HG03354 (cell line): ENCODE measurements around the gene CDC14B.
"Not testable (repeated sequence)": the region's sequence is repeated elsewhere in the genome, so short reads cannot be mapped to it uniquely, and the experiment has no call there.

Experiments
- ATAC-seq: cut with Tn5 transposase; IDR thresholded peaks from one replicate; pipeline ENCODE4 v1.9.1; 2021; ENCODE audit warnings: mild to moderate bottlenecking; ENCODE audit not compliant: unreplicated experiment, poor library complexity, severe bottlenecking

CDC14B gene

GRCh38 chr9:96509026-96509425 lies 110.6 kb downstream of the CDC14B start:
- ATAC-seq = no peak

GRCh38 chr9:96508227-96508940 lies 111.3 kb downstream of the CDC14B start:
- ATAC-seq = no peak

- no peak for ATAC-seq
These were observed 114.2 kb downstream of the CDC14B start for GRCh38 chr9:96505316-96505991.

- ATAC-seq = no peak
These were observed 115.7 kb downstream of the CDC14B start for GRCh38 chr9:96503918-96504317.

- ATAC-seq = not testable (repeated sequence)
These were observed 116.3 kb downstream of the CDC14B start for GRCh38 chr9:96503374-96503748.

GRCh38 chr9:96502539-96503373 lies 116.9 kb downstream of the CDC14B start:
- no peak for ATAC-seq

GRCh38 chr9:96501633-96502538 lies 117.8 kb downstream of the CDC14B start:
- no peak for ATAC-seq

- ATAC-seq = no peak
These were observed 118.7 kb downstream of the CDC14B start for GRCh38 chr9:96500696-96501632.

GRCh38 chr9:96499257-96499656 lies 120.4 kb downstream of the CDC14B start:
- ATAC-seq = no peak

GRCh38 chr9:96498796-96499195 lies 120.8 kb downstream of the CDC14B start:
- ATAC-seq = no peak

GRCh38 chr9:96497117-96497399 lies 122.6 kb downstream of the CDC14B start:
- ATAC-seq = no peak

- no peak for ATAC-seq
These were observed 123.1 kb downstream of the CDC14B start for GRCh38 chr9:96496368-96497116.

- ATAC-seq = no peak
These were observed 124.3 kb downstream of the CDC14B start for GRCh38 chr9:96495341-96495740.

GRCh38 chr9:96494215-96494800 lies 125.3 kb downstream of the CDC14B start:
- no peak for ATAC-seq

GRCh38 chr9:96493757-96494156 lies 125.9 kb downstream of the CDC14B start:
- ATAC-seq = no peak

GRCh38 chr9:96492993-96493531 lies 126.6 kb downstream of the CDC14B start:
- no peak for ATAC-seq

GRCh38 chr9:96491880-96492525 lies 127.6 kb downstream of the CDC14B start:
- no peak for ATAC-seq
